ENCODE results near the gene ZDHHC14.

The ZDHHC14 gene

GRCh38 chr6:157447735-157448134, 66.7 kb downstream of the ZDHHC14 start:
- Histone ChIP-seq H4K20me1 (ENCODE audit: control insufficient read depth, insufficient read depth, low read depth, low read length) (no peaks in the 10 kb centered on the region), H3F3A (ENCODE audit: control insufficient read depth, insufficient read depth) (no peaks in the 10 kb centered on the region), H3K36me3 (ENCODE audit: control insufficient read depth, low read length) (no peaks in the 10 kb centered on the region), H3K4me3 (ENCODE audit: low read length) (no peak overlapping the region), H3K9me2 (replicated peaks; ENCODE audit: control insufficient read depth, low read length) (no peaks in the 10 kb centered on the region), H3K4me1 (ENCODE audit: control insufficient read depth, low read length) (no peaks in the 10 kb centered on the region), H3K79me2 (ENCODE audit: control insufficient read depth, low read length) (no peaks in the 10 kb centered on the region), H3K4me2 (ENCODE audit: low read length) (no peak overlapping the region), H3K27me3 (ENCODE audit: control insufficient read depth, low read length) (no peaks in the 10 kb centered on the region), H3K27ac (ENCODE audit: low read depth, low read length) (no peak overlapping the region), H3K9me3 (ENCODE audit: control insufficient read depth, insufficient read depth, low read length) (no peaks in the 10 kb centered on the region)
- TF ChIP-seq CTCF (IDR thresholded peaks at IDR 0.05; ENCODE audit: low read depth, low read length, poor library complexity, severe bottlenecking), result no peak
- no peak for TF ChIP-seq EZH2phosphoT487 (IDR thresholded peaks at IDR 0.05; ENCODE audit: borderline replicate concordance, low read length)

GRCh38 chr6:157449610-157450009, 68.6 kb downstream of the ZDHHC14 start:
- Histone ChIP-seq H3K79me2 (ENCODE audit: control insufficient read depth, low read length) (no peaks in the 10 kb centered on the region), H3K4me3 (ENCODE audit: low read length) (no peak overlapping the region), H3K4me2 (ENCODE audit: low read length) (no peak overlapping the region), H3K9me3 (ENCODE audit: control insufficient read depth, insufficient read depth, low read length) (no peaks in the 10 kb centered on the region), H3K9me2 (replicated peaks; ENCODE audit: control insufficient read depth, low read length) (no peaks in the 10 kb centered on the region), H4K20me1 (ENCODE audit: control insufficient read depth, insufficient read depth, low read depth, low read length) (no peaks in the 10 kb centered on the region), H3K27me3 (ENCODE audit: control insufficient read depth, low read length) (no peaks in the 10 kb centered on the region), H3K27ac (ENCODE audit: low read depth, low read length) (no peak overlapping the region), H3F3A (ENCODE audit: control insufficient read depth, insufficient read depth) (no peaks in the 10 kb centered on the region), H3K4me1 (ENCODE audit: control insufficient read depth, low read length) (no peaks in the 10 kb centered on the region), H3K36me3 (ENCODE audit: control insufficient read depth, low read length) (no peaks in the 10 kb centered on the region)
- TF ChIP-seq CTCF (IDR thresholded peaks at IDR 0.05; ENCODE audit: low read depth, low read length, poor library complexity, severe bottlenecking) (no peak), EZH2phosphoT487 (IDR thresholded peaks at IDR 0.05; ENCODE audit: borderline replicate concordance, low read length) (no peak)

GRCh38 chr6:157450931-157451742, 70.1 kb downstream of the ZDHHC14 start:
- no peak overlapping the region for H3K4me3 ChIP-seq (ENCODE audit: low read length)
- no peaks in the 10 kb centered on the region for H3K79me2 ChIP-seq (ENCODE audit: control insufficient read depth, low read length)
- no peaks in the 10 kb centered on the region for H3K9me3 ChIP-seq (ENCODE audit: control insufficient read depth, insufficient read depth, low read length)
- H3K9me2 ChIP-seq (replicated peaks; ENCODE audit: control insufficient read depth, low read length), result no peaks in the 10 kb centered on the region
- no peak for TF ChIP-seq EZH2phosphoT487 (IDR thresholded peaks at IDR 0.05; ENCODE audit: borderline replicate concordance, low read length)
- no peak for TF ChIP-seq CTCF (IDR thresholded peaks at IDR 0.05; ENCODE audit: low read depth, low read length, poor library complexity, severe bottlenecking)
- no peak overlapping the region for H3K27ac ChIP-seq (ENCODE audit: low read depth, low read length)
- H3K4me1 ChIP-seq (ENCODE audit: control insufficient read depth, low read length), result peaks cover 2% of the 10 kb centered on the region
- H3K36me3 ChIP-seq (ENCODE audit: control insufficient read depth, low read length), result no peaks in the 10 kb centered on the region
- H3K4me2 ChIP-seq (ENCODE audit: low read length), result no peak overlapping the region
- no peaks in the 10 kb centered on the region for H4K20me1 ChIP-seq (ENCODE audit: control insufficient read depth, insufficient read depth, low read depth, low read length)
- no peaks in the 10 kb centered on the region for H3F3A ChIP-seq (ENCODE audit: control insufficient read depth, insufficient read depth)
- no peaks in the 10 kb centered on the region for H3K27me3 ChIP-seq (ENCODE audit: control insufficient read depth, low read length)
